Measurements from ENCODE around the gene PDE3A. TPM values are rescaled to one million over a fixed set of nuclear protein-coding genes. Genes with fewer than 3 reads are reported as not detected.

The PDE3A gene
- total and polyA plus RNA-seq, 4 experiments from 2014 or later = not detected

DNA sequence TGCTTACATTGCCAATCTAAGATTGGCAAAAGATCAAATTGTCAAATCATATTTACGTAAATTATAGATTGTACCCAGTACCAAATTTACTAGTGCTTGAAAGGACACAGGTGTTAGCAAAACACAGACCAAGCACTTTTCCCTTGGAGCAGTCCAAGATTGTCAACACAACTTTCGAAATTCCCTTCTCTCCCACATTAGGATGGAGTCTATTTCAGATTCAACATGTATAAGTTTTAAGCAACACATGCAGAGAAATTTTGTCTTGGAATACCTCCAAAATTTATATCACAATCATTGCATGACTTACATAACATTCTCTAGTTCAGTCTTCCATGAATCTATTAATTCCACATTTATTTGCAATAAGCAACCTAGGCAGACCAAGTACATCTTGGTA is 251.9 kb downstream of the PDE3A start:
- POLR2A ChIA-PET (ENCODE audit: partially characterized antibody) = no interaction called here
- H3K4me1 ChIP-seq (ENCODE audit: insufficient read depth, low read length) = no peaks in the 10 kb centered on the region
- H3K9me3 Mint-ChIP-seq = peaks cover 0 to 3% (median 0%) of the 10 kb centered on the region in 8 donors
- no peak overlapping the region for H3K4me3 ChIP-seq (ENCODE audit: low read length in 2 of 2)
- no peak overlapping the region for H3K27ac Mint-ChIP-seq
- H3K36me3 ChIP-seq (ENCODE audit: insufficient read depth, low read length) = no peaks in the 10 kb centered on the region
- no peaks in the 10 kb centered on the region for H3K4me1 Mint-ChIP-seq
- intact Hi-C loops (cut with micrococcal nuclease) = no loop called here
- H3K27me3 ChIP-seq (ENCODE audit: insufficient read depth, low read length) = no peaks in the 10 kb centered on the region
- DNase-seq = no peak
- H3K9me3 ChIP-seq (ENCODE audit: control insufficient read depth in 1 of 2, low read length in 2 of 2) = no peaks in the 10 kb centered on the region
- H3K4me3 Mint-ChIP-seq = no peak overlapping the region
- no peak overlapping the region for H3K27ac ChIP-seq (ENCODE audit: low read depth, low read length)
- H3K36me3 Mint-ChIP-seq = no peaks in the 10 kb centered on the region
- CTCF ChIA-PET (ENCODE audit: partially characterized antibody) = no interaction called here
- H3K27me3 Mint-ChIP-seq = no peaks in the 10 kb centered on the region

DNA sequence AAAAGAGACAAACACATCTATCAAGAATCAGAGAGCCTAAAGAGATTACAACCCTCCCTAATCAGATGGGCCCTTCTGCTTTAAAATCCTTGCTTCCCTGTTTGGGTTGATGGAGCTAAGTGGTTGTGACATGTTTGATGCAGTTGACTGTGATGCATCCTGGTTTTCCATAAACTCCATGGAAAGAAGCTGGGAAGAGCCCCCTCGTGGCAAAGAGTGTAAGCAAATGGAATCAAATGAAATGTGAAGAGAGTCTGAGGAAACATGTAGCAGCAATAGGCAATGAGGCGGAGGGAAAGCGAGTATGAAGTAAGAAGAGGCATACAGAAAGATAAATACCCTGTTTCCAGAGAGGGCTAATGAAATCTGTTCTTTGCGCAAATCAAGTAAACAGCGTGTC is 256.4 kb downstream of the PDE3A start:
- no peaks in the 10 kb centered on the region for H3K4me1 Mint-ChIP-seq
- no peaks in the 10 kb centered on the region for H3K27me3 ChIP-seq (ENCODE audit: insufficient read depth, low read length)
- no peaks in the 10 kb centered on the region for H3K36me3 ChIP-seq (ENCODE audit: insufficient read depth, low read length)
- no peak overlapping the region for H3K4me3 ChIP-seq (ENCODE audit: low read length in 2 of 2)
- no peaks in the 10 kb centered on the region for H3K36me3 Mint-ChIP-seq
- ChIA-PET CTCF (ENCODE audit: partially characterized antibody) (no interaction called here), POLR2A (ENCODE audit: partially characterized antibody) (no interaction called here)
- H3K9me3 ChIP-seq (ENCODE audit: control insufficient read depth in 1 of 2, low read length in 2 of 2) = no peaks in the 10 kb centered on the region
- DNase-seq = no peak
- H3K27ac ChIP-seq (ENCODE audit: low read depth, low read length) = no peak overlapping the region
- peaks cover 0 to 3% (median 0%) of the 10 kb centered on the region in 8 donors for H3K9me3 Mint-ChIP-seq
- no peak overlapping the region for H3K4me3 Mint-ChIP-seq
- intact Hi-C loops (cut with micrococcal nuclease) = no loop called here
- no peaks in the 10 kb centered on the region for H3K4me1 ChIP-seq (ENCODE audit: insufficient read depth, low read length)
- H3K27ac Mint-ChIP-seq = no peak overlapping the region
- no peaks in the 10 kb centered on the region for H3K27me3 Mint-ChIP-seq

GRCh38 chr12:20625531-20625930 is 257.2 kb downstream of the PDE3A start:
- Histone ChIP-seq H3K4me3 (ENCODE audit: low read length in 2 of 2) (no peak overlapping the region), H3K27ac (ENCODE audit: low read depth, low read length) (no peak overlapping the region), H3K9me3 (ENCODE audit: control insufficient read depth in 1 of 2, low read length in 2 of 2) (no peaks in the 10 kb centered on the region), H3K4me1 (ENCODE audit: insufficient read depth, low read length) (no peaks in the 10 kb centered on the region), H3K36me3 (ENCODE audit: insufficient read depth, low read length) (no peaks in the 10 kb centered on the region), H3K27me3 (ENCODE audit: insufficient read depth, low read length) (no peaks in the 10 kb centered on the region)
- no peak overlapping the region for H3K4me3 Mint-ChIP-seq
- peaks cover 0 to 3% (median 0%) of the 10 kb centered on the region in 8 donors for H3K9me3 Mint-ChIP-seq
- intact Hi-C loops (cut with micrococcal nuclease) = no loop called here
- ChIA-PET CTCF (ENCODE audit: partially characterized antibody) (no interaction called here), POLR2A (ENCODE audit: partially characterized antibody) (interaction anchor here (0.7 kb wide), 1 partner anchor 15 kb away, joined by 3 read pairs; no protein-coding TSS in a partner anchor)
- no peak for DNase-seq
- H3K27ac Mint-ChIP-seq = no peak overlapping the region
- H3K36me3 Mint-ChIP-seq = no peaks in the 10 kb centered on the region
- no peaks in the 10 kb centered on the region for H3K4me1 Mint-ChIP-seq
- H3K27me3 Mint-ChIP-seq = no peaks in the 10 kb centered on the region

DNA sequence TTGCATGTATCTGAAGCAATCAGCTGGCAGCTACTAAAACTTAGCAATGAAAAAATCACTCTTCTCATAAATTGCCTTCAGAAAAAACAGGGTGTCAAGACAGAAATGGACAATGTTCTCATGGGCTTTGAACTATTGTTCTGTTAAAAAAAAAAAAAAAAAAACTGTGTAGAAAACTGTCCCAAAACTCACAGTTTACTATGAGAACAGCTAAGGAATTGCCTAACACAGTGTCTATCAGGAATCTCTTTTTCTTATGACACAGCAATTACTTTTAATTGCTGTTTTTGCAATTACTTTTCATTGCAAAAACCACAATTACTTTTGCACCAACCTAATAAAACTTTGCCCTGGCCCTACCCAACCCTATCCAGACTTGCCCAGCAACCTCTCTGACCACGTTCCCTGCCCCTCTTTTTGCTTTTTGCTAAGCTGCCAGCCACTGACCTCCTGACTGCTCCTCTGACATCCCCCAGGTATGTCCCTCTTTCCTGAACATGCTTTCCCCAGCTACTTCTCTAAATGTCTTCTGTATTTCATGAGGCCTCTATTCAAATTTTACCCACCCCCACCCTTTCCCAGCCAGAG is 258.8 kb downstream of the PDE3A start:
- no peaks in the 10 kb centered on the region for H3K27me3 Mint-ChIP-seq

DNA sequence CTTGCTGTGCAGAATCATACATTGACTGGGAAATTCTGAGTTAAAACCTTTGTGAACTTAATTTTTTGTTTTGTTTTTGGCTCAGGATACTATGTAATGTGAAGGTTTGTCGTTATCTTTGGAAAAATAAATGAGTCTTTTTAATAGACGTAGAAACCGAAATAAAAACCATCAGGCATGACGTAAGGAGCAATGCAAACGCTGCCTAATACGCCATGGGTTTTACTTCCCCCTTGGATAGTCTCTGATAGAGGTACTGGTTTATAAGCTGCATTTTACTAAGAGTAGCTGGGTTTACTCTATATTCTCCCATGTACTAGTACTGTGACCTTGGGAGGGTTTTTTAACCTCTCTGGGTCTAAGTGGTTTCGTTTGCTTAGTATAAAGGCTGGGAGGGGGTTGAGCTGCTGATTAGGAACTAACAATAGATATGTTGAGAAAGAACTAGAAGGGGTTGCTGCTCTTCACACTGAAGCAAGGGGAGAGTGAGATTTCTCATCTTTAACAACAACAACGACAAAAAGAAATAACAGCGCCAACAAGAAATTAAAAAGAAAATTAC is 260.0 kb downstream of the PDE3A start:
- Histone ChIP-seq H3K36me3 (ENCODE audit: insufficient read depth, low read length) (no peaks in the 10 kb centered on the region), H3K27me3 (ENCODE audit: insufficient read depth, low read length) (no peaks in the 10 kb centered on the region), H3K4me3 (ENCODE audit: low read length in 2 of 2) (no peak overlapping the region), H3K27ac (ENCODE audit: low read depth, low read length) (no peak overlapping the region), H3K4me1 (ENCODE audit: insufficient read depth, low read length) (no peaks in the 10 kb centered on the region), H3K9me3 (ENCODE audit: control insufficient read depth in 1 of 2, low read length in 2 of 2) (no peaks in the 10 kb centered on the region)
- H3K9me3 Mint-ChIP-seq = no peaks in the 10 kb centered on the region
- intact Hi-C loops (cut with micrococcal nuclease) = no loop called here
- POLR2A ChIA-PET (ENCODE audit: partially characterized antibody) = no interaction called here
- H3K4me3 Mint-ChIP-seq = no peak overlapping the region
- H3K4me1 Mint-ChIP-seq = no peaks in the 10 kb centered on the region
- no peak for DNase-seq
- CTCF ChIA-PET (ENCODE audit: partially characterized antibody) = no interaction called here
- H3K27ac Mint-ChIP-seq = no peak overlapping the region
- no peaks in the 10 kb centered on the region for H3K36me3 Mint-ChIP-seq
- no peaks in the 10 kb centered on the region for H3K27me3 Mint-ChIP-seq

More for the DNA sequence above, 258.8 kb downstream of the PDE3A start:
- DNase-seq = no peak
- no peaks in the 10 kb centered on the region for H3K9me3 ChIP-seq (ENCODE audit: control insufficient read depth in 1 of 2, low read length in 2 of 2)
- Mint-ChIP-seq H3K9me3 (peaks cover 0 to 3% (median 0%) of the 10 kb centered on the region in 8 donors), H3K4me3 (no peak overlapping the region), H3K27ac (no peak overlapping the region), H3K4me1 (no peaks in the 10 kb centered on the region), H3K36me3 (no peaks in the 10 kb centered on the region)
- ChIA-PET POLR2A (ENCODE audit: partially characterized antibody) (no interaction called here), CTCF (ENCODE audit: partially characterized antibody) (no interaction called here)
- intact Hi-C loops (cut with micrococcal nuclease) = no loop called here
- no peak overlapping the region for H3K4me3 ChIP-seq (ENCODE audit: low read length in 2 of 2)
- H3K36me3 ChIP-seq (ENCODE audit: insufficient read depth, low read length) = no peaks in the 10 kb centered on the region
- no peaks in the 10 kb centered on the region for H3K4me1 ChIP-seq (ENCODE audit: insufficient read depth, low read length)
- H3K27me3 ChIP-seq (ENCODE audit: insufficient read depth, low read length) = no peaks in the 10 kb centered on the region
- no peak overlapping the region for H3K27ac ChIP-seq (ENCODE audit: low read depth, low read length)

DNA sequence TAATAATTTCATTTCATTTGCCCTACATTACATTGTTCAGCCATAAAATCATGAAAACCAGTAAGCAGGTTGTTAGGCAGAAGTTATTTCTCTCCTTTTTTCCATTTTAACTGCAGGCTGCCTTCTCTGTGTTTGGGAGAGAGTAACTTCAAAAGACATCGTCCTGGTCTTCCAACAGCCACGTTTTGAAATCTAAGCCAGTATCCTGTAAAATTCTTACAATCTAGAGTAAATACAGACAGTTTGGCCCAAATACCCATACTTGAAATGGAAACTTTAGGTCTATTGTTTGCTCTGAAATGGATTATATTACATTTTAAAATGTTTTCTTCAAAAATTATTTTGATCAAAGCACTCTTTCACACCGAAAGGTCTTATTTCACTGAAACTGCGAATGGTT is 260.7 kb downstream of the PDE3A start:
- no peaks in the 10 kb centered on the region for H3K4me1 Mint-ChIP-seq
- H3K36me3 Mint-ChIP-seq = no peaks in the 10 kb centered on the region
- H3K27ac Mint-ChIP-seq = no peak overlapping the region
- intact Hi-C loops (cut with micrococcal nuclease) = no loop called here
- no peaks in the 10 kb centered on the region for H3K27me3 Mint-ChIP-seq
- Histone ChIP-seq H3K4me1 (ENCODE audit: insufficient read depth, low read length) (no peaks in the 10 kb centered on the region), H3K9me3 (ENCODE audit: control insufficient read depth in 1 of 2, low read length in 2 of 2) (no peaks in the 10 kb centered on the region), H3K36me3 (ENCODE audit: insufficient read depth, low read length) (no peaks in the 10 kb centered on the region), H3K4me3 (ENCODE audit: low read length in 2 of 2) (no peak overlapping the region), H3K27ac (ENCODE audit: low read depth, low read length) (no peak overlapping the region), H3K27me3 (ENCODE audit: insufficient read depth, low read length) (no peaks in the 10 kb centered on the region)
- ChIA-PET CTCF (ENCODE audit: partially characterized antibody) (no interaction called here), POLR2A (ENCODE audit: partially characterized antibody) (no interaction called here)
- no peak for DNase-seq
- H3K9me3 Mint-ChIP-seq = no peaks in the 10 kb centered on the region
- no peak overlapping the region for H3K4me3 Mint-ChIP-seq

DNA sequence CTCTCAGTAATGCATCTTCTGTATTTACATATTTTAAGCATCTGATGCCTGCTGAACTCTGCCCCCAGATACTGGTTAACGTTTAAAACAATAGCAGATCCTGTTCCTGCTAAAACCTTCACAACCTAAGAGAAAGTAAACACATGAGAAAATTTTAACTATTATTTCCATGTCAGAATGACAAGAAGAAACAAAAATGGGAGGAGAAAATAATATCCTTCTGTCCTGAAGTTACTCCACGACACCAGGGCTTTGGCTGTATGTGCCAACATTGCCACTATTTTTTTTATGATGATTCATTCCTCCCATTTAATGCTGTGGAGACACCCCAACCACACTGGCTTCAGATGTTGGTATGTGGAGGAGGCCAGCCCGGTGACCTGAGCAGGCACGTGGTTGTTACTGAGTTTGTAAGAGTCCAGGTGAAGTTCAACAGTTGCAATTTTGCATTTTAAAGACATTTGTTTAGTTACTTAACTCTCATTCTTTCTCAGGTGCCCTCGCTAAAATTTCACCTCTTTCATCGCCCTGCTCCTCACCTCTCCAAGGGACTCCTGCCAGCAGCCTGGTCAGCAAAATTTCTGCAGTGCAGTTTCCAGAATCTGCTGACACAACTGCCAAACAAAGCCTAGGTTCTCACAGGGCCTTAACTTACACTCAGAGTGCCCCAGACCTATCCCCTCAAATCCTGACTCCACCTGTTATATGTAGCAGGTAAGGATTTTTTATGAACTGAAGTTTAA is 261.2 kb downstream of the PDE3A start:
- no peaks in the 10 kb centered on the region for H3K9me3 Mint-ChIP-seq
- H3K27ac Mint-ChIP-seq = no peak overlapping the region
- no peaks in the 10 kb centered on the region for H3K27me3 ChIP-seq (ENCODE audit: insufficient read depth, low read length)
- H3K27me3 Mint-ChIP-seq = no peaks in the 10 kb centered on the region
- H3K4me3 ChIP-seq (ENCODE audit: low read length in 2 of 2) = no peak overlapping the region
- CTCF ChIA-PET (ENCODE audit: partially characterized antibody) = no interaction called here
- POLR2A ChIA-PET (ENCODE audit: partially characterized antibody) = no interaction called here
- H3K27ac ChIP-seq (ENCODE audit: low read depth, low read length) = no peak overlapping the region
- no peaks in the 10 kb centered on the region for H3K36me3 ChIP-seq (ENCODE audit: insufficient read depth, low read length)
- no peaks in the 10 kb centered on the region for H3K4me1 ChIP-seq (ENCODE audit: insufficient read depth, low read length)
- DNase-seq = no peak
- no peaks in the 10 kb centered on the region for H3K4me1 Mint-ChIP-seq
- intact Hi-C loops (cut with micrococcal nuclease) = no loop called here
- no peaks in the 10 kb centered on the region for H3K9me3 ChIP-seq (ENCODE audit: control insufficient read depth in 1 of 2, low read length in 2 of 2)
- no peaks in the 10 kb centered on the region for H3K36me3 Mint-ChIP-seq
- H3K4me3 Mint-ChIP-seq = no peak overlapping the region
